Neural crest cell (in vitro differentiated cells): ENCODE data around the gene BYSL. TPM values are rescaled to one million over a fixed set of nuclear protein-coding genes. Genes with fewer than 3 reads are reported as not detected.

Experiments
- DNase-seq: peaks from one replicate; pipeline ENCODE4 v3.0.0; 2021; ENCODE audit warnings: low read depth, mixed read lengths, low spot score
- H3K27ac Mint-ChIP-seq: one replicate; pipeline ENCODE4 v1.8.0; 2021; ENCODE audit warnings: mild to moderate bottlenecking, mixed read lengths; ENCODE audit not compliant: unreplicated experiment
- H3K27me3 Mint-ChIP-seq: 2 replicates; pipeline ENCODE4 v1.8.0; 2021; ENCODE audit warnings: low read depth, mild to moderate bottlenecking, mixed read lengths
- H3K36me3 Mint-ChIP-seq: 2 replicates; pipeline ENCODE4 v1.8.0; 2021; ENCODE audit warnings: low read depth, mild to moderate bottlenecking, mixed read lengths
- H3K4me1 Mint-ChIP-seq: 2 replicates; pipeline ENCODE4 v1.8.0; 2021; ENCODE audit warnings: mixed read lengths
- H3K4me3 Mint-ChIP-seq: one replicate; pipeline ENCODE4 v1.8.0; 2021; ENCODE audit warnings: mild to moderate bottlenecking, mixed read lengths
- H3K9me3 Mint-ChIP-seq: 2 replicates; pipeline ENCODE4 v1.8.0; 2021; ENCODE audit warnings: mixed read lengths
- CTCF ChIP-seq: fragments of 200-600 bp; sonication (generic); conservative IDR thresholded peaks from 2 replicates; pipeline ENCODE4 v1.5.0; 2021; ENCODE audit warnings: antibody characterized with exemption, mild to moderate bottlenecking
- total RNA-seq: library from RNA; stranded (reverse); gene quantifications from 2 replicates; pipeline ENCODE4 v1.2.1, GENCODE V29; 2021

Gene BYSL
- total RNA-seq, 1 donor from 2014 or later: 50.8 TPM

DNA sequence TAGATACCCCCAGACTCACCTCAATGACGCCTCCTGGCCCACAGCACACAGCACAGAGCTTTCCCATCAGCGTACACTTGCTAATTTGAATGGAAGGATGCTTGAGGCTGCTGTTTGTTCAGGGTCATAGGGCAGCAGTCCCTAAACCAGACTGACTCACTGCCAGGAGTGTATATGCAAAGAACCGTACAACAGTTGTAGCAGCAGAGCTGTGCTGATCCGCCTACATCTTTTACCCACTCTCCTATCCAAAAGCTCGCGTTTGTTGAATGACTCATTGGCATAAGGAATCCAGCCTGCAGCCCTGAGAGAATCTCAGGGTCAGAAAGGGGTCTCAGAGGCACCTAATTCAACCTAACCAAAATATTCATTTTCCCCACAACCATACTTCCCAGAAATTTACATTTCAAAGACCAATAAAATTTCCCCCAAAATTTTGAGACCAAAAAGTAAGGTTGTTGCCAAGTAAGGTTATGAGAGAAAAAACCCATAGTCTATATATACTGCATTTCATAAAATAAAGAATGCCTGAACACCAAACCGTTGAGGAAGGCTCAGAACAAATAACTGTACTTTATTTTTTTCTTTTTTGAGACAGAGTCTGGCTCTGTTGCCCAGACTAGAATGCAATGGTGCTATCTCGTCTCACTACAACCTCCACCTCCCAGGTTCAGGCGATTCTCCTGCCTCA, 55.6 kb downstream of the BYSL start:
- H3K4me1 Mint-ChIP-seq: no peaks in the 10 kb centered on the region
- peaks cover 3% of the 10 kb centered on the region for H3K9me3 Mint-ChIP-seq
- no peak overlapping the region for H3K4me3 Mint-ChIP-seq
- no peaks in the 10 kb centered on the region for H3K36me3 Mint-ChIP-seq
- peak overlapping the region; percentile 35 for H3K27ac Mint-ChIP-seq
- no peaks in the 10 kb centered on the region for H3K27me3 Mint-ChIP-seq
- DNase-seq: no peak
- no peak for TF ChIP-seq CTCF

Other genes starting within 250 kb of the BYSL start
- 1.1 and 1.3 TPM in 2 replicates for gene TFEB, start 185.9 kb upstream of the BYSL start, total RNA-seq
- gene PGC, start 174.1 kb upstream of the BYSL start, total RNA-seq: not detected in 2 replicates
- gene FRS3, start 141.6 kb upstream of the BYSL start, total RNA-seq: 6.8 and 7.1 TPM in 2 replicates
- 2.9 and 4.1 TPM in 2 replicates for gene PRICKLE4, start 140.7 kb upstream of the BYSL start, total RNA-seq
- gene TOMM6, start 133.8 kb upstream of the BYSL start, total RNA-seq: 248 and 249 TPM in 2 replicates
- gene USP49, start 26.1 kb upstream of the BYSL start, total RNA-seq: 25.1 and 29.0 TPM in 2 replicates
- gene MED20, start 360 bp upstream of the BYSL start, total RNA-seq: 34.8 and 37.5 TPM in 2 replicates
- gene CCND3, start 20.3 kb downstream of the BYSL start, total RNA-seq: 21.7 and 24.4 TPM in 2 replicates
- gene TAF8, start 129.0 kb downstream of the BYSL start, total RNA-seq: 28.9 and 31.2 TPM in 2 replicates
- 0.14 and 0.26 TPM in 2 replicates for gene C6orf132, start 221.1 kb downstream of the BYSL start, total RNA-seq